CD4-positive, alpha-beta T cell treated with Interferon alpha-2 for 1 hour (primary cell): ENCODE results near the gene ADARB2.
"Not testable (repeated sequence)": the region's sequence is repeated elsewhere in the genome, so short reads cannot be mapped to it uniquely, and the experiment has no call there.

Source experiments
- DNase-seq, 2 donors: peaks; one replicate each; pipeline ENCODE4 v3.0.0-alpha.2; 2020 to 2022

ADARB2 gene

DNA sequence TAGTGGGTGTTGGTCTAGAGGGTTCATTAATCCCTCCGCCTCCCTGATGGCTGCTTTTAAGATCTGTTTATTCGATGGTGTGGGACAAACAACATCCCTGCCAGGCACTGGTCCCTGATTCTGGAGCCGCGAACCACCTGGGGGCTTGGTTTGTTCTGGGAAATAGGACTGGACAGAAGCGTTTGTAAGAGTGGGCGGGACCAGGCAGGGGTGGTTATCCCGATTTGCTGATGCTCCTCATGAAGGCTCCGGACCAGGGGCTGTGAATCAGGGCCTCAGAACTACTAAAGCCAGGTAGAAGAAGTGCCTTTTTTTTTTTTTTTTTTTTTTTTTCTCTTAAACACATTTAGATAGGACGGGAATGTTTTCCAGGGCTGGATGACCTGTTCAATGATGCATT lies 407.7 kb downstream of the ADARB2 start:
- DNase-seq, result no peak

DNA sequence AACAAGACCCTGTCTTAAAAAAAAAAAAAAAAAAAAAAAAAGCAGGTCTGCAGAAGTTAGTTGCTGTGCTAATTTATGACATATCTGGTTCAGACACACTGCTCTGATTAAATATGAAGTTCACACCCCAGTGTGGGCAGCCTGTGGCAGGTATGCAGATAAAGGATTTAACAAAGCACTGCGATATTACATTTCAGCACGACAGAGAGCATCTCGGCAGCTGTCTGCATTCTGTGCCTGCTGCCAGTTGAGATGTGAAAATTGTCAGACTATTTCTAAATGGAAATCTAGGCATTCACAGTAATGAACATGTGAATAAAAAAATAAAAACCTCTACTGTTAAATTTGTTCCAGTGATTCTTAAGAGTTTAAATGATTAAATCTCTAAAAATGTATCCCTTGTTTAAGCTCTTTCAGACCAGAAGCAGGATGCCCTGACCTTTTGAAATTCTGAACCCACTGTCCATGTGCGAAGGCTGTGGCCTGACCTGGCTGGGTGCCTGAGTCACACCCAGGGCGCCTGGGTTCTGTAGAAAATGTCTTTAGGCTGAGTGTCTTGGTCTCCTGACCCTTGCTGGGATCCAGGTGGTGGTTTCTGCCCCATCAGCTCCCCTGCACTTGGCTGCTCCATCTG lies 408.2 kb downstream of the ADARB2 start:
- DNase-seq, result no peak

DNA sequence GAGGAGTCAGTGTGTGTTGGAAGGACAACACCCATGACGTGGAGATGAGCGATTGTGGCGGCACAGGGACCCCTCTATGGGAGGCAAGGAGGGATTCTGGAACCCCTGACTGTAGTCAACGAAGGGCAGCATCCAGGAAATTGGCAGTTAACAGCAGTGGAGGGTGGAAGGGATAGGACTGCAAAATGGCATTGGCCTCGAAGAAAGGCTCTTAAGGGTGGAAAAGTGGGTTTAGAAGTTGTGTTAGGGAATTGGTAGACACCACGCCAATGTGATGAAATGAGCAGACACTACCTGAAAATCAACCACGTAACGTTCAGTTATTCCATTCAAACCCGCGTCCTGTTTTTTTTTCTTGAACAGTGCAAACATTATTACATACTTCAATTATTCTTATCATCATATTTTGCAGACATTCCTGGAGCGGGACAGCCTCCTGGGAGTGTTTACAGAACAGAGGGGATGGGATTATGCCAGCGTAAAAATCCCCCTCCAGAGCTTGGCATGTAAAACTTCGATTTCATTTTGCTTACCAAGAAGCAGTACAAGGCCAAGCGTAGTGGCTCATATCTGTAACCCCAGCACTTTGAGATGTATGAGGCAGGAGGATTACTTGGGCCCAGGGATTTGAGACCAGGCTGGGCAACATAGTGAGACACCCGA lies 409.0 kb downstream of the ADARB2 start:
- no peak for DNase-seq

DNA sequence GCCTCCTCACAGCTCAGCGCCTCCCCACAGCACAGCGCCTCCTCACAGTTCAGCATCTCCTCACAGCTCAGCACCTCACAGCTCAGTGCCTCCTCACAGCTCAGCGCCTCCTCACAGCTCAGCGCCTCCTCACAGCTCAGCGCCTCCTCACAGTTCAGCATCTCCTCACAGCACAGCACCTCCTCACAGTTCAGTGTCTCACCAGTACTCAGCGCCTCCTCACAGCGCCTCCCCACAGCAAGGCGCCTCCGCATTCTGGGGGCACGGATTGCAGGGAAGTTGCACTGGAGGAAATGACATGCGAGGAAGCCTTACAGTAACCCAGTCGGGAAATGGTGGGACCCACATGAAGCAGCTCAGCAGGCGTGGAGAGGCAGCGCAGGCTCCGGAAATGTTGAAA lies 409.6 kb downstream of the ADARB2 start:
- DNase-seq, result no peak

DNA sequence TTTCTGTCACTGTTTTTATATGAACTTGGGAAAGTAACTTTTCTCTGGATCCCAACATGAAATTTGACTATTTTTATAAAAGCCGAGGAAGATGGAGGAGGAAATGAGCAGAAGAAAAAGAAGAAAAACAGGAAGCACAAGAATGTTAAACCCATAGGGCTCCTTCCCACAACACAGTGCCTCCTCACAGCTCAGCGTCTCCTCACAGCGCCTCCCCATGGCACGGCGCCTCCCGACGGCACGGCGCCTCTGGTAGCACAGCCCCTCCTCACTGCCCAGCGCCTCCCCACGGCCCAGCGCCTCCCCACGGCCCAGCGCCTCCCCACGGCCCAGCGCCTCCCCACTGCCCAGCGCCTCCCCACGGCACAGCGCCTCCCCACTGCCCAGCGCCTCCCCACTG lies 410.8 kb downstream of the ADARB2 start:
- DNase-seq, result not testable (repeated sequence)

DNA sequence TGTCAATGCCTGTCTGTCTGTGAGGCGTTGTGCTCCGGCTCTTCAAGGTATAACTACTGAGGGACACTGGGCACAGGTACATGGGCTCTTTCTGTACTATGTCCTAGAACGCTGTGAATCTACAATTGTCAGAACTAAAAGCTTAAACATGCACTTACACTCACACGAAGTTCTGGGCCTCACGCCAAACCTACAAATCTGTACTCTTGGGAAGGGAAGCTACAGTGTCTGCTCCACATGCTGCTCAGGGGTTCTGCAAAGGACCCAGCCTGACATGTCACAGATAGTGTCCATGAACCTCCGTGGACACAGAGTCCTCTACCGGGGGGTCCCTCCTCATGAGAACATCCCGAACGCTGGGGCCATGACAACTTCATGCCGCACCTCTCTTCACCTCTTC lies 412.4 kb downstream of the ADARB2 start:
- no peak for DNase-seq

DNA sequence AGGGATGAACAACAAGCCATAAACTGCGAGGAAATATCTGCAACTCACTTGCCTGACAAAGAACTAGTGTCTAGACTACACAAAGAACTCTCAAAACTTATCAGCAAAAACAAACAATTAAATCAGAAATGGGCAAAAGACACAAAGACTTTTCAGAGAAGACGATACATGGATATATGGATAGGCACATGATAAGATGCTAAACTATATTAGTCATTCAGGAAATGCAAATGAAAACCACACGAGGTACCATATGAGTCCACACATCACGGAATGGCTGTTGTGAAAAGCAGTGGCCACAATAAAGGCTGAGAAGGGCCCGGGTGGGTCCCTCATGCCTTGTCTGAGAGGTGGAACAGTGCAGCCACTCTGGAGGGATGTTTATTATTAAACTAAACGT lies 413.4 kb downstream of the ADARB2 start:
- DNase-seq, result no peak

DNA sequence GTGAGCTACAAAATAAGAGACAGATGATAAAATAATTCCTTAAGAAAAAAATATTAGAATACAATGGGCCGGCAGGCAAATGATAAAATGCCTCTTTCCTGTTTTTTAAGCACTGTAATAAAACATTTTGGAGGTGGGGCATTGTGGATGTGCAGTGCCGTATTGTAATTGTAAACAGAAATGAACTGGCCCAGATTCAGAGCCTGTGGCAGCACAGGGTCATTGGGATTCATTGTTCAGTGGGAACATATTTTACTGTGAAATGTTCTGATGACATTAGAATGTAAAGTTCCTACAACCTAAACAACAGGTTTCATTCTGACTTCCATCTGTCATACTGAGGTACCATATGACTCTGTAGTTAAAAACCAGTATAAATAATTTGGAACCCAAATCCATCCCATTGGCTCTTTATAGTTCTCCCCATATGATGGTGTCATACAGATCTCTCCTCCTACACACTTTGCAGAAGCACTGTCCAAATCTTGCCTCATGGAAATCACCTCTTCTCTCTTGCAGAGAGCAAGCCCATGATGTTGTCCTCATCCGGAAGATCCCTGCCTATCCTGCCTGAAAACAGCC lies 416.5 kb downstream of the ADARB2 start:
- DNase-seq, result no peak

DNA sequence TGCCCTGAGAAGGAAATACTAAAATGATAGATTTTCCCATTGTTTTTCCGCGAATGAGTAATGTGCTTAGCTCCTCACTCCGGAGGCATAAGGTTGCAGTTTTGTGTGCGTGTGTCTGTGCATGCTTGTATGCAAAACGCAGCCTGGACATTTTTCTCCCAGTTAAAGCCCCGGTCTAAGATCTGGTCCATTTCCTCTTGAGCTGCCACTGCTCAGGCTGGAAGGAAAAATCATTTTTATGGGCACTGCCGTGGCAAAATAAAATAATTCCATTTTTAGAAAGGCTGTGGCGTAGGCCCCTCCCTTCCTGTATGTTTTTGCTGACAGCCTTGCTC lies 420.5 kb downstream of the ADARB2 start:
- DNase-seq, result no peak

DNA sequence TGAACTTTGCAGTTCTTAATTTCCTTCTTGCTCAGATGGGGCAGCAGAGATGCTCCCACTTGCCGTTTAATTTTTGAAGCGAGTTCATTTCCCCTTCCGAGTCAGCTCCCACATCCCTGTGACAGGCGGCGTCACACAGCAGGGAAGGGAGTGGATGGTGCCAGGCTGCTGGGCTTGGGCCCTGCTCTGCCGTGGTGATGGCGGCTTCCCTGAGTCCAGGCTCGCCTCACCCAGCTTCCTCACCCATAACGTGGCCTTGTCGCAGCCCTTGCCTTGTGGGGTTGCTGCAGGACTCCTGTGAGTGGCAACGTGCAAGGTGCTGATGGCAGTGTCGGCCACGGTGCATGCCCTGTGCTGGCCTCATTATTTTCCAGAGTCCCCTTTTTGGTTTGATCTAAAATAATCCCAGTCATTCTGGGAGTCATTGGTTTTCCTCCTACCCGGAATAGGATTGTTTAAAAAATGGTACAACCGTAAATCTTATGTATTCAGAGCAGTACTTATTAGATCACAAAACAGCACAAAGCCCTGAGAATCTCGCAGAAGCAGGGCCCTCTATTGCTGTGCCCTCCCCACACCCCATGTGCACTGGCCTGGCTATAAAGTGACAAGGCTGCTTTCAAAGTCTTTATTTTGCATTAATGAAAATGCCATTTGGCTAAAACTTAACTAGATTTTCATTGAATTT lies 421.1 kb downstream of the ADARB2 start:
- DNase-seq, result no peak

DNA sequence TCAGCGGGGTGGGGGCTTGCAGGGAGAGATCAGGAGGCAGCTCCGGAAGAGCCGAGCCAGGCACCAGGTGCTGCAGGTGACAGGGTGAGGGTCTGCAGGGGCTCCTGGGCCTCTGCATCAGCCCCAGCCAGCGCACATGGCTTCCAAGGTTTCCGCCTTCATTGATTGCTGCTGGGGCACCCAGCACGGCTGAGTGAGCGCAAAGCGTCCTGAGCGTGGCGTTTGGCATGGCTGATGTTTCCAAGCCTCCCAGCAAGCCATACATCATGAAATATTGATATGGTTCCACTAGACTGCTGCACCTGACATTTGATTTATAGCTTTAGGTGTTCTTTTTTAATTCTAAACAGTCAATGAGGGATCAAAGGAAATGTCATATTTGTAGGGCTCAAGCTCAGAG lies 422.1 kb downstream of the ADARB2 start:
- no peak for DNase-seq

DNA sequence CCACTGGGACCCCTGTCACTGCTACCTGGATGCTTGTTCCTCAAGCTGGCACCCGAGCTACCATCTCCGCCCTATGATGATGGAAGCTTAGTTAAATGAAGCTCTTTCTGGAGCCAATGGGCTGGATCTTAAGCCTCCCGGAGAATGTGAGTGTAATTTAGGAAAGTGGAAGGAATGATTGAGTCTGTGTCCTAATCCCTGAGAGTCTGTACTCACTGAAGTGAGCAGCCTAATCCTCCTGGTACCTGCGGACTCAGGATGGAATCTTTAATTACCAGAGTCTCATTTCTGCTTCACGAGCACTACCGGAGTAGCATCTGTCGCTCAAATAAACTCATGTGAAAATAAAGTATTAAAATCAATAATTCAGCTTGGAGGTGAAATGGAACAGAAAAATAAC lies 425.6 kb downstream of the ADARB2 start:
- DNase-seq, result no peak

DNA sequence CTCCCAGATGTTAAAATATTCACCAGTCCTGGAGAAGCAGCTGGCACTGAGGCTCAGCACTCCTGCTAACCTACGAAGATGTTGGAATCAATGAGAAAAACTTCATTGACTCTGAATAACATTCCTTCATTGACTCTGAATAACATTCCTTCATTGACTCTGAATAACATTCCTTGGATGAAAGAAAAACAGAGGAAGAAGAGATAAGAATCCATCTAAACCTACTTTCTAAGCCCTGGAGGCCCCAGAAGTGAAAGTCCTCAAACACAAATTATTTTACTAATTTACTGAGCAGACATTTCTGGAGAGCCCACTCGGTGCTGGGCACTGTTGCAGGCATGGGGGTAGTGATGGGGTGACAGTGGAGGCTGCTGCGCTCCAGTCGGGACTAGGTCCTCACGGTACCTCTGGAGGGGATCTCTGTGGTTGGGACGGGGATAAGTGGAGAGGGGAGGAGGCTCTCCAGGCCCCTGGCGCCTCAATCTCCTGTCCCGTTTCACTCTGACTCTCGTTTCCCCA lies 427.0 kb downstream of the ADARB2 start:
- no peak for DNase-seq

DNA sequence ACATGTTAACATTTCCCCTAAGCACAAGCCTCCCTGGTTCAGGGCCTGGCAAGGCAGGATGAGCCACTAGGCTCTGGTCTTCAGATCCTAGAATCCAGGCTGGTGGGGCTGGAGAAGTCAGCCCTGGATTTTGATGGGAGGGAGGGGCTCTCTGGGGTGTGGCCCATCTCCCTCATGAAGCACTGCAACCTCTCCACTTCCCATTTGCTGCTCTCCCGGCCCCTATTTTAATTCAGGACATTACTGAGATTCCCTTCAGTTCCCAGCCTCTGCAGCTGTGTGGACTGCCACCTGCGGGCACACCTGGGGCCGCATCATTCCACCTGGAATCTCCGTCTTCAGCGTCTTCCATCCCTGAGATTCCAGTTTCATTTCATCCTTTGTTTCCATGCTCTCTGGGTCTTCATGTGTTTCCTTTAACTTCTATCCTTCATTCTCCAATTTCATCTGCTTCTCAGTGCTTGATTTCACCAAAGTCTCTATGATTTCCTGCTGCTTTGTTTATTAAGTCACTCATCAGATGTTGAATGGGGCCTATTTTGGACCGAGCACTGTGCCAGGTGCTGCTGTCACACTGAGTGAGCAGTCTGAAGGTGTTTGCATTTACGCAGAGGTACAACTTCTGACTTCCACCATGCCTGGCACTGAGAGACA lies 427.6 kb downstream of the ADARB2 start:
- no peak for DNase-seq

DNA sequence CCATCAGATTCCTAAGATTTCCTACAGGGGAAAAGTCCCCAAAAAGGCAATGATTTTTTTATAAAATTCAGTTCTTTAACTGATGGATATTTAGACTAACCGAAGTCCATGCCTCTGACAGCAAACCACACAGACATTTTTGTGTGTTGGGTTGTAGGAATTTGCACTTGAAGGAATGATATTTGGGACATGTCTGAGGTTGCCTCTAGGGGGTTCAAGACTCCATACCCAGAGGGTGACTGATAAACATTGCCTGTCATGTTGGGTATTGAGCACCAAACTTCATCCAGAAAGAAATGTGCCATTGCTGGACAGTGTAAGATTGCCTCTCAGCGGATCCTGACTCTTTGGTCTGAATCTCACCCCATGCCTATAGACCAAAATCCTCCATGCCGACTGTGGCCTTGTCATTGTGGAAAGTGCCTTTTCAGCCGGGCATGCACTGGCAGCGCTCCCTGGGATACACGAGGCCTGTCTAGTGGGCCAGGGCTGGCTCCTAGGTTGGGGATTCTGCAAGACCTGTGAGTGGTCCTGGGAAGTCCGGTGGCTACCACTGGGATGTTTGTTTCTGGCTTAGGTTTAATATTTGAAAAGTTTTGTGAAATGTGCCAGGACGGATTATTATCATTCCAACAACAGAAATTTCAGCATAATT lies 428.2 kb downstream of the ADARB2 start:
- DNase-seq, result no peak

DNA sequence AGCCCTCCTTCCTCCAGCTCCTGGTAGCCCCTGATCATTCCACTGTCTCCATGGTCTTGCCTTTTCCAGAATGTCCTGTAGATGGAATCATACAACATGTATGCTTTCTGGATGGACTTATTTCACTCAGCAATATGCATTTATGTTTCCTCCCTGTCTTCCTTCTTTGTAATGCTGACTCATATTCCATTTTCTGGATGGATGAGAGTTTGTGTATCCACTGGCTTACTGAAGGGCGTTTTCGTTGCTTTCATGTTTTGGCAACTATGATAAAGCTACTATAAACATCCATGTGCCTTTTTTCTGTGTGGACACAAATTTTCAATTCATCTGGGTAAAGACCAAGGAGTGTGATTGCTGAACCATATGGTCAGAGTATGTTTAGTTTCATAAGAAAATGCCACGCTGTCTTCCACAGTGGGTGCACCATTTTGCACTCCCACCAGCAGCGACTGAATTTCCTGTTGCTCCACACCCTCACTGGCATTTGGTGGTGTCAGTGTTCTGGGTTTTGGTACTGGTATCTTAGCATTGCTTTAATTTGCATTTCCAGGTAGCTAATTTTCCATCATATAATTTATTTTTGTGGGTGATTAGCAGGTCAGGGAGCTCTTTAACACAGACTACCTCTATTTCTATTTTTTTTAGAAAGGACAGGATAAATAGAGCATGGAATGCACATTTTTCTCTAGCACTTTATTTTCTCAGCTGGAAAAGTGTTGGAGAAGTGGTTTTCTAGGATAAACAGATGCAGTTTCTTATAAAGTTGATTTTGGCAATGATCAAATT lies 429.0 kb downstream of the ADARB2 start:
- no peak for DNase-seq

DNA sequence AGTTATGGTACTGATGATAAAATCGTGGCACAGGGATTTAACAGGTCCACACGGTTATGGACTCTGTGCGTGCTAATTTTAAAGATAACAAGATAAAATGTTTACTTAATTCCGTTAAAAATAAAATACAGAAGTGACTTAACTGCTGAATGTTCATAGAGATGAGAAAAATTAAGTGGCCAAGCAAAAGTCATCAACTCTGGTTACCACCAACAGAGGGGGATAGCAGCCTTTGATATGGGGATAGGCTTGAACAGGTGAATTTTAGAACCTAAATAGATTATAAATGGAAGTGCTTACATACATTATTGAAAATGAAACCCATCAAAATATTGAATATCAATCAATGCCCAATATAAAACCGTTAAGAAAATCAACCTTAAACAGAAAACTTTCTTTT lies 436.2 kb downstream of the ADARB2 start:
- DNase-seq, result no peak

DNA sequence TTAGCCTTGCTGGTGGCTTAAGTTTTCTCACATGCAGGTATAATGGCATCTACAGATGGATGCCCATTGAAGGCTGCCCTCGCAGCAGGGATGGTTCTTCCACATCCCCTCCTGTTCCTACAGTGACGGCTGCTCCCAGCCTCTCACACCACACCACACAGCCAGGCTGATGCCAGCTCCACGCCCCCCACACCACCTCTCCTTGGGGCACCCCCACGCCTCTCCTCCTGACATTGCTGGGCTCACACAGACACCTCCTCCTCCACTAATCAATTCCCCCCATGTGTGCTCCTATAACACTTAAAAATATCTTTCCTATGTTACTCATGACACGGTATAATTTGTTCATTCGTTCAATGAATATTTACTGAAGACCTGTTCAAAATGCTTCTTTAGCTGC lies 437.1 kb downstream of the ADARB2 start:
- no peak for DNase-seq

DNA sequence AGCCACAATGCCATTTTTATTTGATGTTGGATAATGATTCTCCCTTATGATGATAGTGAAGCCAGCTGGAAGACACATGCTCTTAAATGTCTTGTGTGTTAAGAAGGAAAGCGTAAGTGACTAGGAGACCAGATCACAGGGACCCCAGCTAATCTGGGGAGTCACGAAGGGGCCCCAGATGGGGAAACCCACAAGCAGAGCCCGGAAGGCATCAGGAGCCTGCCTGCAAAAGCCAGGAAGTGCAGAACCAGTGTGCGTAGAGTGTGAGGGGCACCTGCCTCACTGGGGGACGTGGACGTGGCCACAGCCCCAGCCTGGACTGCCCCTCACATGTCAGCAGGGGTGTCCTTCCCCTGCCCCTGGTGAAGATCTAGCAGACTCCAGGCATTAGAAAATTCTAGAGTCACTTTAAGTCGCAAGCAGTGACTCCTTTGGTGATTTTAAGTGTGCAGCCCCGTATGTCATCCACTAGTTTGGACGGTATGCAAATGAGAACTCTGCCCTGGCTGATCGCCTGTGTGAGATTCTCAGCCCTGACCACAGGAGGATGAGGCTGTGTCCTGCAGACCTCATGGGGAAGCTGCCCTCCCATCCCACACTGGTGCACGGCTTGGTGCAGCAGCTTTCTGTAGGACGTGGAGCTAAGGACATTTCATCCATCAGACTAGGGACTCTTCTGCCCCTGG lies 438.1 kb downstream of the ADARB2 start:
- no peak for DNase-seq

DNA sequence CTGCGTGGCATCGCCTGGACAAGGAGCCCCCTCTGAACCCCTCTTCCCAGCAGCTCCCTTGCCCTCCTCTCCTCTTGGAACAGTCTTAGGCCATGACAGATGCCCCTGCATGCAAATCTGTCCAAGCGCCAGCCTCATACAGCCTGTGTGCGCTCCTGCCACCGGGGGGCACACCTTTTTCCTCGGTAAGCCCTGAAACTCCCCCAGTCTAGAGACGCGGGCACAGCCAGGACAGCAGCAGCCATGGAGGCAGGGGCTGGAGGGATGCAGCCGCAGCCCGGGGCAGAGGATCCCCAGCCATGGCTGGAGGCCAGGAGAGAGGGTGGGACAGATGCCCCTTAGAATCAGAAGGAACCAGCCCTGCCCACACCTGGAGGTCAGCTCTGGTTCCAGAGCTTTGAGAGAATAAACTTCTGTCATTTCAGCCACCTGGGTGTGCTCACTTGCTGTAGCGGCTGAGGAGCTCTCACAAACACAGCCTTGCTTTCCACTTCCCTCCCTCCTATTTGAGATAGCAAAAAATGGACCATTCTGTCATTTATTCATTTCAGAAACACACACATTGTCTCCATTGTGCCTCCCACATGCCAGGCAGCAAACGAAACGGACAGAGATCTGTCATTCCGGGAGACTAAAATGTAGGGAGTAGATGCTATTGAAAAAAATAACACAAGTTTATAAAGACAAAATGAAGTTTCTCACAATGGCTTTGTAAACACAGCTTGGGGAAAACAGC lies 439.6 kb downstream of the ADARB2 start:
- DNase-seq, result no peak
